Muscle of arm (tissue), 12 donors: ENCODE measurements around the gene DCDC2. TPM values are rescaled to one million over a fixed set of nuclear protein-coding genes. Genes with fewer than 3 reads are reported as not detected.
"Not testable (repeated sequence)": the region's sequence is repeated elsewhere in the genome, so short reads cannot be mapped to it uniquely, and the experiment has no call there.

Experiments used
- DNase-seq: peaks from one replicate; pipeline ENCODE4 v3.0.0-alpha.2; 2013
- polyA plus RNA-seq, 12 donors: library from polyadenylated mRNA; unstranded; fragments of 120-200 nt; gene quantifications; one replicate each; pipeline ENCODE4 v1.2.1, GENCODE V29; 2013; ENCODE audit not compliant: insufficient read length in 12 of 12

Gene DCDC2
- polyA plus RNA-seq, 12 donors = 0.05 to 0.78 (median 0.18) TPM; not detected in 2

GRCh38 chr6:24381476-24382219, 23.8 kb upstream of the DCDC2 start:
- DNase-seq = no peak

GRCh38 chr6:24378473-24379097, 20.7 kb upstream of the DCDC2 start:
- no peak for DNase-seq

- no peak for DNase-seq
Observed at GRCh38 chr6:24376871-24377270, 19.0 kb upstream of the DCDC2 start.

- DNase-seq = no peak
Observed at GRCh38 chr6:24374612-24375011, 16.8 kb upstream of the DCDC2 start.

- DNase-seq = not testable (repeated sequence)
Observed at GRCh38 chr6:24365103-24365633, 7.3 kb upstream of the DCDC2 start.

- not testable (repeated sequence) for DNase-seq
Observed at GRCh38 chr6:24362363-24362762, 4.5 kb upstream of the DCDC2 start.

- peak; percentile 47 for DNase-seq
Observed at GRCh38 chr6:24359640-24360454, 2.0 kb upstream of the DCDC2 start.

- no peak for DNase-seq
Observed at GRCh38 chr6:24358219-24358821, 461 bp upstream of the DCDC2 start.

GRCh38 chr6:24356310-24356973, 1.4 kb downstream of the DCDC2 start:
- DNase-seq = no peak

- no peak for DNase-seq
Observed at GRCh38 chr6:24355393-24355792, 2.5 kb downstream of the DCDC2 start.

GRCh38 chr6:24353861-24354260, 4.0 kb downstream of the DCDC2 start:
- DNase-seq = no peak

- DNase-seq = no peak
Observed at GRCh38 chr6:24352434-24352833, 5.4 kb downstream of the DCDC2 start.

GRCh38 chr6:24344976-24345375, 12.9 kb downstream of the DCDC2 start:
- no peak for DNase-seq

- DNase-seq = no peak
Observed at GRCh38 chr6:24340998-24341938, 16.6 kb downstream of the DCDC2 start.

GRCh38 chr6:24339932-24340331, 17.9 kb downstream of the DCDC2 start:
- DNase-seq = no peak

- DNase-seq = no peak
Observed at GRCh38 chr6:24334285-24334684, 23.6 kb downstream of the DCDC2 start.

- no peak for DNase-seq
Observed at GRCh38 chr6:24332317-24332716, 25.5 kb downstream of the DCDC2 start.

- DNase-seq = no peak
Observed at GRCh38 chr6:24330137-24330732, 27.6 kb downstream of the DCDC2 start.

- no peak for DNase-seq
Observed at GRCh38 chr6:24329451-24329850, 28.4 kb downstream of the DCDC2 start.

- DNase-seq = no peak
Observed at GRCh38 chr6:24329022-24329421, 28.8 kb downstream of the DCDC2 start.
